Sigmoid colon (tissue), 7 donors: ENCODE measurements around the gene MRPL43. TPM values are rescaled to one million over a fixed set of nuclear protein-coding genes. Genes with fewer than 3 reads are reported as not detected.

Experiments used
- DNase-seq: peaks from one replicate; pipeline ENCODE4 v3.0.0-alpha.2; 2019
- H3K27ac ChIP-seq, 4 donors: fragments of 200-600 bp; sonication (generic); one replicate each; pipeline ENCODE4 v1.5.1; 2016 to 2019; ENCODE audit warnings: mild to moderate bottlenecking in 1 of 4
- H3K27me3 ChIP-seq, 3 donors: fragments of 200-600 bp; sonication (generic); one replicate each; pipeline ENCODE4 v1.5.1; 2019; ENCODE audit warnings: mild to moderate bottlenecking in 1 of 3
- H3K36me3 ChIP-seq, 4 donors: fragments of 200-600 bp; sonication (generic); one replicate each; pipeline ENCODE4 v1.5.1; 2016 to 2019
- H3K4me1 ChIP-seq, 4 donors: fragments of 200-600 bp; sonication (generic); one replicate each; pipeline ENCODE4 v1.5.1; 2017 to 2019
- H3K4me3 ChIP-seq, 4 donors: fragments of 200-600 bp; sonication (generic); one replicate each; pipeline ENCODE4 v1.5.1; 2017 to 2019; ENCODE audit warnings: mild to moderate bottlenecking in 2 of 4, moderate library complexity in 1 of 4
- H3K9me3 ChIP-seq, 4 donors: fragments of 200-600 bp in 3 of 4; sonication (generic) in 3 of 4; one replicate each; pipeline versions ENCODE4 v1.5.1 to v1.6.1; 2013 to 2019
- EP300 ChIP-seq, 4 donors: sonication (generic); formaldehyde crosslinking; IDR thresholded peaks; one replicate each; pipeline ENCODE4 v1.6.1; 2017; ENCODE audit warnings: antibody characterized with exemption in 4 of 4
- POLR2A ChIP-seq, 2 donors: fragments of 450-650 bp; IDR thresholded peaks; one replicate each; pipeline ENCODE4 v1.6.1; 2016; ENCODE audit warnings: antibody characterized with exemption in 2 of 2, mild to moderate bottlenecking in 2 of 2, moderate library complexity in 2 of 2
- POLR2AphosphoS5 ChIP-seq, 4 donors: sonication (generic); formaldehyde crosslinking; IDR thresholded peaks; one replicate each; pipeline ENCODE4 v1.6.1; 2017; ENCODE audit warnings: antibody characterized with exemption in 4 of 4
- WGBS, 2 donors: extraction: QIAGEN DNeasy Blood & Tissue Kit; methylation state at CpG; one replicate each; pipeline ENCODE4 v1.1.7; 2013; 5-methylcytosine and 5-hydroxymethylcytosine counted together
- intact Hi-C: fragments of 100-400 bp; cut with DNase I; formaldehyde crosslinking; loops from one replicate; pipeline ENCODE4 v1.15.1; 2023
- polyA plus RNA-seq, 3 donors: library from polyadenylated mRNA; stranded (reverse); fragments of 200-250 nt; gene quantifications; one replicate each; pipeline ENCODE4 v1.2.3, GENCODE V29; 2013
- total RNA-seq, 4 donors: library from RNA; depleted of rRNA; stranded (reverse); fragments of >200 nt; gene quantifications; one replicate each; pipeline ENCODE4 v1.1.0, GENCODE V29; 2016
- TF ChIP-seq, protein P1 (sequence below), 4 experiments: fragments of 450-650 bp in 3 of 4; fragments of 200-600 bp in 1 of 4; IDR thresholded peaks; one replicate each; pipeline ENCODE4 v1.5.1; 2016 to 2019; ENCODE audit warnings: antibody characterized with exemption in 4 of 4, mild to moderate bottlenecking in 3 of 4, moderate library complexity in 2 of 4
- donor health status: healthy with polysubstance abuse.
- donor health status: Bipolar disorder and iron deficiency.
- donor health status: healthy.

Gene MRPL43
- total and polyA plus RNA-seq, 7 donors = 73.8 to 119 (median 88.4) TPM

DNA sequence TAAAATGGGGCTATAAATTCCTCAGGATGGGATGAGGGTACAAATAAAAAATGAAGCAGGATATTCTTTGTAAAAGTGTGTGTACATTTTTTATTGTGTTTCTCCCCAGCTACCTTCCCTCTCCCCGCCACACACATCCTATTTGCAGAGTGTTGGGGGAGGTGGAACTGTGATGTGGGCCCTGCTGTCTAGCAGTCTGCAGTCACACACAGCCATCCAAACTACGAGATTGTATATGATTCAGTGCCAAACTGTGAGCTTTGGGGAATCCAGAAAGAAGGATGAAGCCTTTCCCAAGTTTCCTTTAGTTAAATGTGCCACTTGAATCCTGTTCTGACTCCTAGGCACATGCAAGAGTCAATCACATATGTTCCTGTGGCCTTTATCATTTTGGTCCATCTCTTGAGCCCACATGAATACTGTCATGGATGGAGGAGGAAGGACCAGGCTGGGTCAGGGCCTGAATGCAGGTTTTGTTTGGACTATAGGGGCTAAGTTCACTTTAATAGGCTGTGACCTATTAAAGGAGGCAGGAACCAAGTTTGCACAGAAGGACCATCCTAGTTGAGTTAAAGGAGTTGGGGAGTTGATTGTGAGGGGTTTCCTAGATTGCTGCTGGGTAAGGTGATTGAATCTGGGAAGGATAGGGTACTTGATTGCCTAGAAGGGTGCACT is 19.1 kb downstream of the MRPL43 start:
- no peak for DNase-seq
- Histone ChIP-seq H3K9me3 (no peaks in the 10 kb centered on the region), H3K4me1 (peaks cover 0 to 18% (median 17%) of the 10 kb centered on the region in 4 donors), H3K4me3 (no peak overlapping the region), H3K36me3 (peaks cover 0 to 25% (median 0%) of the 10 kb centered on the region in 4 donors), H3K27ac (no peak overlapping the region), H3K27me3 (peaks cover 0 to 10% (median 0%) of the 10 kb centered on the region in 3 donors)
- TF ChIP-seq POLR2AphosphoS5 (IDR thresholded peaks at IDR 0.05) (no peak), EP300 (IDR thresholded peaks at IDR 0.05) (no peak), POLR2A (IDR thresholded peaks at IDR 0.05) (no peak)
- TF ChIP-seq, protein P1, sequence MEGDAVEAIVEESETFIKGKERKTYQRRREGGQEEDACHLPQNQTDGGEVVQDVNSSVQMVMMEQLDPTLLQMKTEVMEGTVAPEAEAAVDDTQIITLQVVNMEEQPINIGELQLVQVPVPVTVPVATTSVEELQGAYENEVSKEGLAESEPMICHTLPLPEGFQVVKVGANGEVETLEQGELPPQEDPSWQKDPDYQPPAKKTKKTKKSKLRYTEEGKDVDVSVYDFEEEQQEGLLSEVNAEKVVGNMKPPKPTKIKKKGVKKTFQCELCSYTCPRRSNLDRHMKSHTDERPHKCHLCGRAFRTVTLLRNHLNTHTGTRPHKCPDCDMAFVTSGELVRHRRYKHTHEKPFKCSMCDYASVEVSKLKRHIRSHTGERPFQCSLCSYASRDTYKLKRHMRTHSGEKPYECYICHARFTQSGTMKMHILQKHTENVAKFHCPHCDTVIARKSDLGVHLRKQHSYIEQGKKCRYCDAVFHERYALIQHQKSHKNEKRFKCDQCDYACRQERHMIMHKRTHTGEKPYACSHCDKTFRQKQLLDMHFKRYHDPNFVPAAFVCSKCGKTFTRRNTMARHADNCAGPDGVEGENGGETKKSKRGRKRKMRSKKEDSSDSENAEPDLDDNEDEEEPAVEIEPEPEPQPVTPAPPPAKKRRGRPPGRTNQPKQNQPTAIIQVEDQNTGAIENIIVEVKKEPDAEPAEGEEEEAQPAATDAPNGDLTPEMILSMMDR (IDR thresholded peaks at IDR 0.05) = no peak
- WGBS, 2 donors = 20 to 73% methylated on average over 2 of the region's 2 CpGs
- intact Hi-C loops = loop anchor here (2.0 kb wide), 1 partner anchor 45 kb away; no protein-coding TSS in a partner anchor

DNA sequence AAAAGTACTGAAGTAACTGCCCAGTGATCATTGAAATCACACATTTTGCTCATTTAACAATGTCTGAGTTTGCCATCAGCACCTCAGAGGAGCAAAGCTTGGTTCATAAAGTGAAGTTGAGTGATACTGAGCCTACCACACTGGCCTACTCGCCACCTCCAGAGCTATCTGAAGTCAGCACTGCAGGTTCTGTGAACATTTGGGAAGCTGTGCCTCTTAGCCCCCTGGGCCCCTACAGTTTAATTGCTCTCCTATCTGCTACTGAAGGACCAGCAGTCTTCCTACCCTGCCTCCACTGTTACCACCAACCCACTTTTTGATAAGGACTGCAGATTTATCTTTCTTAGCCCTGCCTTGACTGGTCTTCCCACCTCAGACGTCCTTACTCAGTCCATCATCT is 20.0 kb downstream of the MRPL43 start:
- no peak overlapping the region for H3K27ac ChIP-seq
- no peak for DNase-seq
- H3K36me3 ChIP-seq = peaks cover 0 to 34% (median 4%) of the 10 kb centered on the region in 4 donors
- H3K4me3 ChIP-seq = no peak overlapping the region
- H3K27me3 ChIP-seq = peaks cover 0 to 10% (median 0%) of the 10 kb centered on the region in 3 donors
- 82 to 83% methylated on average over 2 of the region's 2 CpGs for WGBS, 2 donors
- intact Hi-C loops = no loop called here
- peaks cover 0 to 18% (median 17%) of the 10 kb centered on the region in 4 donors for H3K4me1 ChIP-seq
- TF ChIP-seq, protein P1 (IDR thresholded peaks at IDR 0.05) = no peak
- TF ChIP-seq EP300 (IDR thresholded peaks at IDR 0.05) (no peak), POLR2A (IDR thresholded peaks at IDR 0.05) (no peak)
- H3K9me3 ChIP-seq = no peaks in the 10 kb centered on the region

DNA sequence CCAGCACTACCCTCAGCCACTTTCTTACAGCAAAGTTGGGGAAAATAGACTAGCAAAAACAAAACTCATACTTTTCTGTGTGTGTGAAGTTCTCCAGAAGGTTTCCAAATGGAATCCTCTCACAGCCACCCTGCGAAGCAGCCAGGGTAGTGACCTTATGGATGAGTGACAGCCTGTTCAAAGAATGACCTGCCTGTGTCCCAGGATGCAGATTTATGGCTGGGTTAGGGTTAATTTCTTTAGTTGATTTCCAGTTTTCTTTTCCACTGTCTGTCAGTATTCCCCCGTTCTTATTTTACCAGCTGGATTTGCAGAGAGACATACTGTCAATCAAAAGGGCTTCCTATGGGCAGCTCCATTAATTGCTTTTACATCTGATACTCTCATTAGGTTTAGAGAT is 20.4 kb downstream of the MRPL43 start:
- TF ChIP-seq, protein P1 (IDR thresholded peaks at IDR 0.05) = no peak
- TF ChIP-seq EP300 (IDR thresholded peaks at IDR 0.05) = no peak
- no peak for TF ChIP-seq POLR2A (IDR thresholded peaks at IDR 0.05)
- TF ChIP-seq POLR2AphosphoS5 (IDR thresholded peaks at IDR 0.05) = no peak
- 80 to 81% methylated on average over 2 of the region's 2 CpGs for WGBS, 2 donors
- DNase-seq = no peak

DNA sequence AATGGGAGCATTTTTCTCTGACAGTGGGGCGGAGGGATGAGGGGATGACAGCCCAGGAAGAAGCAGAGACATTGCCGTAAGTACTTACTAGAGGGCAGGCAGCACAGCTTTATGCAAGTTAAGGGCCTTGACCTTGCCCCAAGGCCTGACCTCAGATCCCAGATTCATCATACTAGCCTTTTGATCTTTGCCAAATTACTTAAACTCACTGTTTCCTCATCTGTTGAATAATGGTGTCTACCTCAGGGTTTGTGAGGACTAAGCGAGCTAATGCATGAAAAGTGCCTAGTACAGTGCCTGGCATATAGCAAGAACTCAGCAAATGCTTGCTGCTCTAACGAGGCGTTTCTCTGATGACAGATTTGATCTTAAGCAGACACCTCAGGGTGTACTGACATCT is 21.5 kb downstream of the MRPL43 start:
- no peak for TF ChIP-seq POLR2A (IDR thresholded peaks at IDR 0.05)
- TF ChIP-seq EP300 (IDR thresholded peaks at IDR 0.05) = no peak
- TF ChIP-seq, protein P1 (IDR thresholded peaks at IDR 0.05) = no peak
- no peak for DNase-seq
- Histone ChIP-seq H3K36me3 (peaks cover 0 to 48% (median 5%) of the 10 kb centered on the region in 4 donors), H3K4me1 (peaks cover 0 to 18% (median 17%) of the 10 kb centered on the region in 4 donors), H3K27me3 (peaks cover 0 to 10% (median 0%) of the 10 kb centered on the region in 3 donors), H3K4me3 (no peak overlapping the region), H3K9me3 (no peaks in the 10 kb centered on the region), H3K27ac (no peak overlapping the region)
- intact Hi-C loops = no loop called here
- WGBS, 2 donors = 73 to 74% methylated on average over 5 of the region's 5 CpGs

More for the DNA sequence above, 20.4 kb downstream of the MRPL43 start:
- no peak overlapping the region for H3K27ac ChIP-seq
- H3K9me3 ChIP-seq = no peaks in the 10 kb centered on the region
- no peak overlapping the region for H3K4me3 ChIP-seq
- intact Hi-C loops = no loop called here
- H3K36me3 ChIP-seq = peaks cover 0 to 38% (median 5%) of the 10 kb centered on the region in 4 donors
- H3K27me3 ChIP-seq = peaks cover 0 to 10% (median 0%) of the 10 kb centered on the region in 3 donors
- H3K4me1 ChIP-seq = peaks cover 0 to 18% (median 17%) of the 10 kb centered on the region in 4 donors
